Left hindlimb (tissue), 1 donor: ENCODE measurements around the gene PSMD11.
A peak's percentile ranks its signal among the peaks of the same experiment; 100 is the strongest.
"Not testable (repeated sequence)": the region's sequence is repeated elsewhere in the genome, so short reads cannot be mapped to it uniquely, and the experiment has no call there.

Experiments used
- DNase-seq: peaks from one replicate; pipeline ENCODE4 v3.0.0-alpha.2; 2018

Gene PSMD11

GRCh38 chr17:32515677-32516383, 71.5 kb downstream of the PSMD11 start:
- DNase-seq, result no peak

GRCh38 chr17:32516450-32516849, 72.1 kb downstream of the PSMD11 start:
- DNase-seq, result no peak

- DNase-seq, result no peak
These were observed 72.8 kb downstream of the PSMD11 start for GRCh38 chr17:32516940-32517701.

GRCh38 chr17:32517982-32518381, 73.7 kb downstream of the PSMD11 start:
- no peak for DNase-seq

DNA sequence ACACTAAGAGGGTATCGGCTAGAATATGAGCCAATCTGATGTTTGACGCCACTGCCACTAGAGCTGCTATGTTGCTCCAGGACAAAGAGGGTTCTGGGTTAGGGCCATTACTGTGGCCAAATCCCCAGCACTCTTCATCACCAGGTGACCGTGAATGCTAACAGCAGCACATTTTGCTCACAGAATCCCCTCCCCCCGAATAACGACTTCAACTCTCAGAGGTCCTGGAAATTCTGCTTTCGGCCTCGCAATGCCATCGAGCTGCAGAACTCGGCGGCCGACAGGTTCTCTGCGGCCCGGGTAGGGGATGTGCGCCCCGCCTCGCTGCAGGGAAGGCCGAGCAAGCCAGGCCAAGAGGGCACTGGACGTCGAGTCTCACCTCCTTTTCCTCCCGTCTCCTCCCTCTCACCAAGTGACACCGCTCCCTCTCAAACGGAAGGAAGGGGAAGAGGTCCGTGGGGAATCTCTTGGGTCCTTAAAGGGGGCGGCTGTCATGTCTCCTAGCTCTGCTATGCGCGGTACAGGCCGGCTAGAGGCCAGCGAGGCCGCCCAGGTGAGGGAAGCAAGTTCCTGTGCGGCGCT, 74.4 kb downstream of the PSMD11 start:
- no peak for DNase-seq

DNA sequence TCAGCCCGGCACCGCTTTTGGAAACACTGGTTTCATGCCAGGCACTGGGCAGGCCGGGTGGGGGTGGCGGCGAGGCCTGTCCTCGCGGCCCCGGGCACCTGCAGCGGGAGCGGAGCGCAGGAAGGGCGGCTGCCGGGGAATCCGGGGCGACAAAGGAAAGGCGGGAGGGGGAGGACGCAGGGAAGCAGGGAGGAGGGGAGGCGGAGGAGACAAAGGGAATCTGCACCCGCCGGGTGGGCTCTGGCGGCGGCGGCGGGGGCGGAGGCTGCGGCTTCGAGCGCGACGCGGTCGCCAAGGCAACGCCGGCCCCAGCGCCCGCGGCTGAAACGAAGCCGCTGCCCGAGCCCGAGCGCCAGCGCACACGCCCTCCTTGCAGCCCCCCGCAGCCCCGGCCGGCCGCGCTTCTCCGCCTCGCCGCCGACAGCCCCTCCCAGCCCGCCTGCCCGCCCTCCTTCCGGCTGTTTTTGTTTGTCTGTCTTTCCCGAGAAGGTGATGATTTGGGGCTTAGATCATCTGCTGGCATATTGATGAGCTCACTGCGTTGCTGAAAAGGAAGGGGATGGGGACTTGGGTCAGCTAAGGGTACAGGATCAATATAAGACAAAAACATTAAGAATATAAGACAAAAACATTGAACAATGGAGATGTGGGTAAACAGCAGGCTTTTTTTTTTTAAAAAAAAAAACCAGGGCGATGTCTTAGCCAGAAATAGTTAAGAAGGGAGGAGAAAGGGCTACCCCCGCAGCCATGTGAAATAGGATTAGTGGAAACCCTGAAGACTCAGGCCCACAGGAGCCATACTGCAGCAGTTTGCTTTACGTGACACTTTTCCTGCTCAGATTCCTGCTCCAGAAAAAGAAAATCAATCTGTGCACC, 75.2 kb downstream of the PSMD11 start:
- DNase-seq, result peak; percentile 70

DNA sequence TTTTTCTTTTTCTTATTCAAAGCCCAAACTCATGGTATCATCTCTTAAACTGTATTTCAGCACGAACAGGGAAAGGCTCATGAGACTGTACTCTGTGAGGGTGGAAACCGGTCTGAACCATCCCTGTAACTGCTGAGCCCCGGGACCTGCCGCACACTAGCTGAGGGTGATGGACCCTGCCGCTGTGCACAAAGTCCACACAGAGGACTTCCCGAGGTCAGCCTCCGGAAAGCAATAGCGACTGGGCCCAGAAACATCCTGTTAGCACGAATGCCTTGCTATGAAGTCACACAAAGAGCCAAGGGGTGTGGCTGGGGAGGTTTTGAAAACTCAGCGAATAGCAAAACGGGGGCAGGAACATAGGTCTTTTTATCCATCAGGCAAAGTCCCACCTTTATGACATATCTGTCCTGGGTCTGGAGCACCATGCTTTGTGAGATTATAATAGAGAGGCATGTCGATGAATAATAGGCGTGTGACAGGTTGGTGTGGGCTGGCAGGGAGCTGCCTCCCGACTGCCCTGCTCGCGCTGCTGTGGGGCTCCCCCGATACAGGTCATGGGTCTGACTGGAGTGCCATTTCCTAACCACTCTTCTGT, 75.9 kb downstream of the PSMD11 start:
- DNase-seq, result peak; percentile 45

DNA sequence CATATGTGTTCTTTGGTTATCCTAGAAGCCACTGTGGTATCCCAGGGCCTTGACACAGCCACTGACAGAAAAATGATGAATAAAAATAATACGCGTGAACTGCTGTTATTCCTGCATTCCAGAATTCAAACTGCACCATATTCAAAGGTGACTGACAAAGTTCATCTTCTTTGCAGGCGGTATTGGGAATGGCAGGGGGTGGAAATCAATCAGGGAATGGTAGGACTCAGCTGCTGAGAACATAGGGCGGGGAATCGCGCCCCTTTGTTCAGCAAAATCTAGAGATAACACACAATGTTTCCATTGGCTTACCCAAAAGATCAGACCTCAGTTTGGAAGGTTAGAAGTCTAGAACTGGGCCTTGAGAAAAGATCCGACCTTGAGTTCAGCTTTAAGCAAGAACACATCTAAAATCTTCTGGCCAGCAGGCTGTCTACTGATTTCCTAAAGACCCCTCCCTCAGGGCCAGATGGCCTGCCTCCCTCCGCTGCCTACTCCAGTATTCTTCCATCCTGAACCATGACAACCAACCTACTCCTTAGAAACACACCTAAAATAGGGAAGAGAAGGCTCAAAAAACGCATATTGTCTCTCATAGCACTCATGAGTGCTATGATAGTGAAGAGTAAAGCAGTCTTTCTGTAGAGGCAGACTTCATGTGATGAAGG, 76.6 kb downstream of the PSMD11 start:
- no peak for DNase-seq

DNA sequence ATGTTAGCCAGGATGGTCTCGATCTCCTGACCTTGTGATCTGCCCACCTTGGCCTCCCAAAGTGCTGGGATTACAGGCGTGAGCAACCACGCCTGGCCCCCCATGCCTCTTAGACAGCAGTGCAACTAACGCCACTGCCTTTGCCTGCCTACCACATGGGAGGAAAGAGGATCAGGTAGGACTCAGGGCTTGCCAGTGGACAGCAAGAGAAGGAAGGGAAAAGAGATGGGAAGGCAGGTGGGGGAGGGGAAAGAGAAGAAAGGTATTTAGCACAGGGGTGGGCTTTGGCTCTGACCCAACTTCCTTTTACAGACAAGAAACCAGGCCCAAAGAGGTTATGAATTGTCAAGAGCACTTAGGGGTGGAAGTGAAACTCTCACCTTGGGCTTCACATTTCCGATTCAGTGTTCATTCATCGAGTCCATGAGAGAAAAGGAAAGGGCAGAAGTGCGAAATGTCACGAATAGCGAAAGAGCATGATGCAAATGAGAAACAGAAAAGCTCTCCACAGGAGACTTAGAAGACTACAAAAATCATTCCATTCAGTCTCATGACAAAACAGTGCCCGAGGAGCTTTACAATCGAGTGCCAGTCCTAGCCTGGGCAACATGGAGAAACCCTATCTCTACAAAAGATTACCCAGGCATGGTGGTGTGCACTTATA, 78.8 kb downstream of the PSMD11 start:
- no peak for DNase-seq

DNA sequence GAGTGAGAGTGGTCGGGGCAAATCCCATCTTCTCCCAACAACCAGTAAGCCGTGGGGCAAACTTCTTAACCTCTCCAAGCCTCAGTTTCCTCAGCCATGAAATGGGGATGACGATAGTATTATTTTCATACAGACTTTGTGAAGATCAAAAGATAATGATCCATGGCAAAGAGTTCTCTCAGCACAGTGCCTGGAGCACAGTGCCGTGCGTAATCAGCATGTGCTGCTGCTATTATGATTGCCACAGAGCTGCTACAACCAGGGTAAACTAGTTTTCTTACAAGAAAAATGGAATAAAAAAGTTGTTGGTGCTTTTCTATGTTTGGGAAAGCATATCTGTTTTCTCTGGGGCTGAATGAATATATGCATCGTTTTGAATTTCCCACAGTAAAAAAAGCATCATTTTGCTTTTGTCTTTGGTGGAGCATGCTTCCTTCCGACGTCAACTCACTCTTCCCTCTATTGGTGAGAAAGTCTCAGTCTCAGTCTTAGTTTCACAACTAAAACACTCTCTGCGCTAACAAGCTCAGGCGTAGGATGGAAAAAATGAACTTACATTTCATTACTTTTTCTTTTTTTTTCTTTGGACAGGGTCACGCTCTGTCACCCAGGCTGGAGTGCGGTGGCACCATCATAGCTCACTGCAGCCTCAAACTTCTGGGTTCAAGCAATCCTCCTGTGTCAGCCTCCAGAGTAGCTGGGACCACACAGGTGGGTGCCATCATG, 79.7 kb downstream of the PSMD11 start:
- DNase-seq, result no peak

- not testable (repeated sequence) for DNase-seq
These were observed 80.2 kb downstream of the PSMD11 start for GRCh38 chr17:32524553-32524880.

GRCh38 chr17:32525122-32525521, 80.8 kb downstream of the PSMD11 start:
- DNase-seq, result no peak

GRCh38 chr17:32527146-32527545, 82.8 kb downstream of the PSMD11 start:
- DNase-seq, result no peak

GRCh38 chr17:32528825-32529224, 84.5 kb downstream of the PSMD11 start:
- DNase-seq, result no peak

GRCh38 chr17:32529604-32530003, 85.3 kb downstream of the PSMD11 start:
- DNase-seq, result no peak
